HEK293 (cell line): Measurements from ENCODE around the gene PHKA2.

Experiments used
- CTCF ChIP-seq: fragments of 450-650 bp; formaldehyde crosslinking; IDR thresholded peaks from 2 replicates; pipeline ENCODE4 v1.5.1; 2016; ENCODE audit warnings: missing biosample characterization, missing genetic modification characterization
- FEZF1 ChIP-seq: fragments of 450-650 bp; formaldehyde crosslinking; IDR thresholded peaks from 2 replicates; pipeline ENCODE4 v1.5.1; 2016; ENCODE audit warnings: missing biosample characterization, missing genetic modification characterization
- ZBTB8A ChIP-seq: fragments of 450-650 bp; formaldehyde crosslinking; IDR thresholded peaks from 2 replicates; pipeline ENCODE4 v1.5.1; 2016; ENCODE audit warnings: missing biosample characterization, missing genetic modification characterization
- ZNF623 ChIP-seq: fragments of 450-650 bp; formaldehyde crosslinking; IDR thresholded peaks from 2 replicates; pipeline ENCODE4 v1.5.1; 2016; ENCODE audit warnings: missing biosample characterization, missing genetic modification characterization

- TF ChIP-seq FEZF1 (tag by site-specific recombination) (no peak), ZBTB8A (tag by site-specific recombination) (no peak), CTCF (tag by site-specific recombination) (no peak), ZNF623 (tag by site-specific recombination) (no peak)
Measured at GRCh38 chrX:18889346-18890048, 94.4 kb downstream of the PHKA2 start.
